Measurements from ENCODE around the gene ATP6V1C2. TPM values are rescaled to one million over a fixed set of nuclear protein-coding genes. Genes with fewer than 3 reads are reported as not detected.
A peak's percentile ranks its signal among the peaks of the same experiment; 100 is the strongest.

ATP6V1C2 gene
- total and polyA plus RNA-seq, 9 of the 15 experiments (the other 6 are each of a cell fraction or from before 2014, with no cell fraction given): 0.01 to 0.31 (median 0.10) TPM; not detected in 4

DNA sequence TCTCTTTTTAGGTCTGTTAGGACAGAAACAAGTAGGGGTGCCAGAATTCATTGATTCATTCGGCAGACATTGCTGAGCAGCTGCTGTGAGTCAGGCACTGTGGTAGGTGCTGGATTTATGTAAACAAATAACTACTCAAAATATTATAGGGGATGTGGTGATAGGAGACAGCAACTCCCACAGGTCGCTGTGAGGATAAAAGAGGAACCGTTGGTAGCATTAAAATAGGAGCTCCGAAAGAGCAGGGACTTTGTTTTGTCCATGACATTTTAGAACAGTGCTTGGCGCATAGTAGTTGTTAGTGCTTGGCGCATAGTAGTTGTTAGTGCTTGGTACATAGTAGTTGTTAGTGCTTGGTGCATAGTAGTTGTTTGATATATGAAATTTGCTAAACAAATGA lies 29.2 kb downstream of the ATP6V1C2 start:
- CTCF ChIA-PET (ENCODE audit: low intra/inter-chr PET ratio): no interaction called here
- in situ Hi-C loops (cut with MboI): no loop called here
- BruUV-seq (replicated peaks): no TSS peak

More for the DNA sequence above, 29.2 kb downstream of the ATP6V1C2 start:
- no peak overlapping the region for H3K4me2 ChIP-seq (ENCODE audit: insufficient read depth, low read length)
- H3K79me2 ChIP-seq (ENCODE audit: control insufficient read depth, insufficient read depth, low read length): no peaks in the 10 kb centered on the region
- no peak overlapping the region for H3K4me3 ChIP-seq
- intact Hi-C loops (cut with micrococcal nuclease): no loop called here
- POLR2A ChIA-PET: no interaction called here
- DNase-seq (ENCODE audit: extremely low read depth in 1 of 4, low spot score in 3 of 4) (no peak), ATAC-seq (peak; percentile 51), FAIRE-seq (no peak)
- TF ChIP-seq, protein P1, sequence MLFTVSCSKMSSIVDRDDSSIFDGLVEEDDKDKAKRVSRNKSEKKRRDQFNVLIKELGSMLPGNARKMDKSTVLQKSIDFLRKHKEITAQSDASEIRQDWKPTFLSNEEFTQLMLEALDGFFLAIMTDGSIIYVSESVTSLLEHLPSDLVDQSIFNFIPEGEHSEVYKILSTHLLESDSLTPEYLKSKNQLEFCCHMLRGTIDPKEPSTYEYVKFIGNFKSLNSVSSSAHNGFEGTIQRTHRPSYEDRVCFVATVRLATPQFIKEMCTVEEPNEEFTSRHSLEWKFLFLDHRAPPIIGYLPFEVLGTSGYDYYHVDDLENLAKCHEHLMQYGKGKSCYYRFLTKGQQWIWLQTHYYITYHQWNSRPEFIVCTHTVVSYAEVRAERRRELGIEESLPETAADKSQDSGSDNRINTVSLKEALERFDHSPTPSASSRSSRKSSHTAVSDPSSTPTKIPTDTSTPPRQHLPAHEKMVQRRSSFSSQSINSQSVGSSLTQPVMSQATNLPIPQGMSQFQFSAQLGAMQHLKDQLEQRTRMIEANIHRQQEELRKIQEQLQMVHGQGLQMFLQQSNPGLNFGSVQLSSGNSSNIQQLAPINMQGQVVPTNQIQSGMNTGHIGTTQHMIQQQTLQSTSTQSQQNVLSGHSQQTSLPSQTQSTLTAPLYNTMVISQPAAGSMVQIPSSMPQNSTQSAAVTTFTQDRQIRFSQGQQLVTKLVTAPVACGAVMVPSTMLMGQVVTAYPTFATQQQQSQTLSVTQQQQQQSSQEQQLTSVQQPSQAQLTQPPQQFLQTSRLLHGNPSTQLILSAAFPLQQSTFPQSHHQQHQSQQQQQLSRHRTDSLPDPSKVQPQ (CRISPR knock-in tag; IDR thresholded peaks at IDR 0.05; ENCODE audit: borderline replicate concordance): no peak
- TF ChIP-seq LEF1 (IDR thresholded peaks at IDR 0.05): no peak
- TF ChIP-seq CBX1 (IDR thresholded peaks at IDR 0.05; ENCODE audit: low read depth): no peak
- TF ChIP-seq SPI1 (IDR thresholded peaks at IDR 0.05; ENCODE audit: borderline replicate concordance, low read depth, low read length): peak; percentile 58; the same call in 1 of the 2 replicates
- TF ChIP-seq SMARCE1 (IDR thresholded peaks at IDR 0.05): peak; percentile 32; the same call in 1 of the 2 replicates
- TF ChIP-seq ZKSCAN1 (IDR thresholded peaks at IDR 0.05; ENCODE audit: low read depth, low read length): peak; percentile 67; the same call in 1 of the 2 replicates
- TF ChIP-seq, protein P2, sequence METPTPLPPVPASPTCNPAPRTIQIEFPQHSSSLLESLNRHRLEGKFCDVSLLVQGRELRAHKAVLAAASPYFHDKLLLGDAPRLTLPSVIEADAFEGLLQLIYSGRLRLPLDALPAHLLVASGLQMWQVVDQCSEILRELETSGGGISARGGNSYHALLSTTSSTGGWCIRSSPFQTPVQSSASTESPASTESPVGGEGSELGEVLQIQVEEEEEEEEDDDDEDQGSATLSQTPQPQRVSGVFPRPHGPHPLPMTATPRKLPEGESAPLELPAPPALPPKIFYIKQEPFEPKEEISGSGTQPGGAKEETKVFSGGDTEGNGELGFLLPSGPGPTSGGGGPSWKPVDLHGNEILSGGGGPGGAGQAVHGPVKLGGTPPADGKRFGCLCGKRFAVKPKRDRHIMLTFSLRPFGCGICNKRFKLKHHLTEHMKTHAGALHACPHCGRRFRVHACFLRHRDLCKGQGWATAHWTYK (CRISPR knock-in tag; IDR thresholded peaks at IDR 0.05): no peak
- no peak for TF ChIP-seq HDAC8 (tag; IDR thresholded peaks at IDR 0.05)
- TF ChIP-seq CEBPB (tag; IDR thresholded peaks at IDR 0.05): no peak
- TF ChIP-seq DMBX1 (CRISPR knock-in tag; IDR thresholded peaks at IDR 0.05; ENCODE audit: borderline replicate concordance): no peak
- TF ChIP-seq NCOA4 (IDR thresholded peaks at IDR 0.05; ENCODE audit: partially characterized antibody): no peak
- TF ChIP-seq, protein P3, sequence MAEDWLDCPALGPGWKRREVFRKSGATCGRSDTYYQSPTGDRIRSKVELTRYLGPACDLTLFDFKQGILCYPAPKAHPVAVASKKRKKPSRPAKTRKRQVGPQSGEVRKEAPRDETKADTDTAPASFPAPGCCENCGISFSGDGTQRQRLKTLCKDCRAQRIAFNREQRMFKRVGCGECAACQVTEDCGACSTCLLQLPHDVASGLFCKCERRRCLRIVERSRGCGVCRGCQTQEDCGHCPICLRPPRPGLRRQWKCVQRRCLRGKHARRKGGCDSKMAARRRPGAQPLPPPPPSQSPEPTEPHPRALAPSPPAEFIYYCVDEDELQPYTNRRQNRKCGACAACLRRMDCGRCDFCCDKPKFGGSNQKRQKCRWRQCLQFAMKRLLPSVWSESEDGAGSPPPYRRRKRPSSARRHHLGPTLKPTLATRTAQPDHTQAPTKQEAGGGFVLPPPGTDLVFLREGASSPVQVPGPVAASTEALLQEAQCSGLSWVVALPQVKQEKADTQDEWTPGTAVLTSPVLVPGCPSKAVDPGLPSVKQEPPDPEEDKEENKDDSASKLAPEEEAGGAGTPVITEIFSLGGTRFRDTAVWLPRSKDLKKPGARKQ (CRISPR knock-in tag; IDR thresholded peaks at IDR 0.05): no peak
- no peak for TF ChIP-seq BHLHE40 (IDR thresholded peaks at IDR 0.05; ENCODE audit: low read length)
- TF ChIP-seq RCOR1 (IDR thresholded peaks at IDR 0.05; ENCODE audit: borderline replicate concordance in 1 of 2, low read depth in 2 of 2, low read length in 2 of 2): 0 out of 4 replicates have a peak, but pooled peaks of 1 of the 2 experiments have one; percentile 22
- peak; percentile 70 for TF ChIP-seq RBM25 (IDR thresholded peaks at IDR 0.05; ENCODE audit: low read depth, low read length, severe bottlenecking)
- no peak for TF ChIP-seq CBFA2T2 (conservative IDR thresholded peaks at IDR 0.05)
- TF ChIP-seq KAT7 (CRISPR knock-in tag; IDR thresholded peaks at IDR 0.05; ENCODE audit: borderline replicate concordance): no peak
- TF ChIP-seq PHF20 (IDR thresholded peaks at IDR 0.05; ENCODE audit: partially characterized antibody): no peak
- no peak for TF ChIP-seq NONO (IDR thresholded peaks at IDR 0.05; ENCODE audit: low read depth in 2 of 2, low read length in 1 of 2)
- no peak overlapping the region for H3K9ac ChIP-seq (ENCODE audit: insufficient read depth in 1 of 2, low read depth in 2 of 2, low read length in 2 of 2)
- 19% methylated on average over 6 of the region's 6 CpGs for WGBS (ENCODE audit: insufficient coverage, low coverage, missing lambda C conversion rate)
- H3K9me3 ChIP-seq (replicated peaks; ENCODE audit: control insufficient read depth, insufficient read depth, low read depth, low read length): no peaks in the 10 kb centered on the region
- H3K27ac ChIP-seq (ENCODE audit: extremely low read depth, low read depth, low read length): no peak overlapping the region
- H3K36me3 ChIP-seq (ENCODE audit: control insufficient read depth, insufficient read depth, low read length): no peaks in the 10 kb centered on the region
- H3K27me3 ChIP-seq (ENCODE audit: control insufficient read depth in 2 of 2, insufficient read depth in 2 of 2, low read length in 2 of 2): peaks cover 26 to 46% of the 10 kb centered on the region in 2 experiments; a peak in 4 of 5 replicates
- no peak overlapping the region for H2AFZ ChIP-seq (ENCODE audit: low read depth, low read length)
- H3K9me1 ChIP-seq (ENCODE audit: control insufficient read depth, insufficient read depth, low read length): no peaks in the 10 kb centered on the region
- no peaks in the 10 kb centered on the region for H4K20me1 ChIP-seq (replicated peaks; ENCODE audit: control insufficient read depth, insufficient read depth, low read length)
- no peaks in the 10 kb centered on the region; a peak in 1 of 5 replicates for H3K4me1 ChIP-seq (replicated peaks in 1 of 2; ENCODE audit: control insufficient read depth in 2 of 2, insufficient read depth in 2 of 2, low read length in 2 of 2)

Data from K562 (cell line).